ENCODE data around the gene SLC2A13.

GRCh38 chr12:40152783-40153383 lies 47.0 kb upstream of the SLC2A13 start:
- TF ChIP-seq CTCF (IDR thresholded peaks at IDR 0.05) = peak; percentile 68 to 90 (median 81)
- TF ChIP-seq POLR2A (IDR thresholded peaks at IDR 0.05) = no peak
